PC-9 (cell line): Measurements from ENCODE around the gene ARHGAP8.

ENCODE experiments used
- EZH2 ChIP-seq: fragments of 200-600 bp; sonication (generic); IDR thresholded peaks from 2 replicates; pipeline ENCODE4 v1.8.0; 2017; ENCODE audit warnings: antibody characterized with exemption, low read depth
- TF ChIP-seq, protein P1 (sequence below): fragments of 200-600 bp; sonication (generic); conservative IDR thresholded peaks from 2 replicates; pipeline ENCODE4 v1.6.1; 2017; ENCODE audit warnings: mixed run types, antibody characterized with exemption, mild to moderate bottlenecking, moderate library complexity

DNA sequence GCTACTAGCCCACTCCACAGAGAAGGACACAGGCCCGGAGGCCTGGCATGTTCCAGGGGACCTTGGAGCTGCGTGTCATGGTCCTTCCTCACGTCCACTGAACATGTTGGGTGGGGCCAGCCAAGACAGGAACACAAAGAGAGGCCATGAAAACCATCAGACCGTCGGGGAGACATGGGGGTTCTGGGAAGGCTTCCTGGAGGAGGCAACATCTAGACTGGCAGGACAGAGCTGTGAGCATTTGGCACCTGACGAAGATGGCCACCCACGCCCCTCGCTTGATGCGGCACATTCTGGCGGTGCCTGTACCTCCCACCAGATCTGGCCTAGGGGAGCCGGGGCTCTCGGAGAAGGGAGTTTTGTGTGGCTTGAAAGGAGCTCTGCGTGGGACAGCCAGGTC lies 24.7 kb upstream of the ARHGAP8 start:
- TF ChIP-seq, protein P1, sequence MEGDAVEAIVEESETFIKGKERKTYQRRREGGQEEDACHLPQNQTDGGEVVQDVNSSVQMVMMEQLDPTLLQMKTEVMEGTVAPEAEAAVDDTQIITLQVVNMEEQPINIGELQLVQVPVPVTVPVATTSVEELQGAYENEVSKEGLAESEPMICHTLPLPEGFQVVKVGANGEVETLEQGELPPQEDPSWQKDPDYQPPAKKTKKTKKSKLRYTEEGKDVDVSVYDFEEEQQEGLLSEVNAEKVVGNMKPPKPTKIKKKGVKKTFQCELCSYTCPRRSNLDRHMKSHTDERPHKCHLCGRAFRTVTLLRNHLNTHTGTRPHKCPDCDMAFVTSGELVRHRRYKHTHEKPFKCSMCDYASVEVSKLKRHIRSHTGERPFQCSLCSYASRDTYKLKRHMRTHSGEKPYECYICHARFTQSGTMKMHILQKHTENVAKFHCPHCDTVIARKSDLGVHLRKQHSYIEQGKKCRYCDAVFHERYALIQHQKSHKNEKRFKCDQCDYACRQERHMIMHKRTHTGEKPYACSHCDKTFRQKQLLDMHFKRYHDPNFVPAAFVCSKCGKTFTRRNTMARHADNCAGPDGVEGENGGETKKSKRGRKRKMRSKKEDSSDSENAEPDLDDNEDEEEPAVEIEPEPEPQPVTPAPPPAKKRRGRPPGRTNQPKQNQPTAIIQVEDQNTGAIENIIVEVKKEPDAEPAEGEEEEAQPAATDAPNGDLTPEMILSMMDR = no peak
- no peak for TF ChIP-seq EZH2
